Embryonic facial prominence (tissue), 1 donor: ENCODE measurements around the gene CCBE1.

Source experiments
- DNase-seq: peaks from one replicate; pipeline ENCODE4 v3.0.0-alpha.2; 2016; ENCODE audit errors: extremely low spot score

The CCBE1 gene

DNA sequence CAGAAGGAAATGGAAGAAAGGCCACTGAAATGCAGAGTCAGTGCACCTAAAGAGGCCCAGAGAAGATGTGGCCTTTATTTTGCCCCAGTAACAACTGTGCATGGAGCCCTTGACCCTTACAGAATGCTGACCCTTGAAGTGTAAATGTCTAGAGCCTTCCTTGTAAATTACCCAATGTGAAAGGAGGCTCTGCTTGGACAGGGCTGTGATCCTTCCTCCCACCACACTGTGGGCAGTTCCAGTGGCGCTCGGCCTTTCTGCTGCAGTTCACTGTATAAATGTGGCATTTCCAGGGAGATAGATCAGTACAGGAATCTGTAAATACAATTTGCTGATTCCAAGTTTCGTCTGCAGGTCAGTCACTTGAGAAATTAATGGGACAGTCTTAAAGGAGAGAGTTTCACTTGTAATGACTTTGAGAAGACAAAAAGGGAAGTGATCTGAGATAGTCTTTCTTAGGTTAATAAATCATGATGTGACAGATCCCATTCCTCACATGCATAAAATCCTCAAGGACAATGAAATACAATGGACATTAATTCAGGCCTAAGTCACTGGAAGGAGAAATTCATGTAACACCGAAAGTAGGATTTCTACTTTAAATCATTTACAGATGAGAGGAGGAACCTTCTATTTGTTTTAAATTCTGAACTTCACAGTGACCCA, 204.3 kb downstream of the CCBE1 start:
- DNase-seq, result no peak

DNA sequence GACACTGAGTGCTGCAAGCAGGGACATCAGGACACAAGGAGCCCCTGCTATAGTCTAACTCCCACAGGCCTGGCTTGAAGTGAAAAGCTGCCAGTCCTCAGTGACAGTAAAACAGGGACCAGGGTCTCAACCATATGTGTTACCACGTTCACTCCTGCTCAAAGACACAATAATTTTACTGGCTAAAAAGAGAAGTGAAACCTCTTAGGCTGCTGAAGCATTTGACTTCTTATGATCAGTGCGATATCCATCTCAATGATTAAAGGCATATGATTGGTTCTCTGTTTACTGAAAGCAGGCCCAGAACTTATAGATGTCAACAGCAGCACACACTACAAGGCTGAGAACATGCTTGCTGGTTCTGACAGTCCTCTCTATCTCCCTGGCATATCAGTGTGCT, 208.3 kb downstream of the CCBE1 start:
- DNase-seq, result no peak

DNA sequence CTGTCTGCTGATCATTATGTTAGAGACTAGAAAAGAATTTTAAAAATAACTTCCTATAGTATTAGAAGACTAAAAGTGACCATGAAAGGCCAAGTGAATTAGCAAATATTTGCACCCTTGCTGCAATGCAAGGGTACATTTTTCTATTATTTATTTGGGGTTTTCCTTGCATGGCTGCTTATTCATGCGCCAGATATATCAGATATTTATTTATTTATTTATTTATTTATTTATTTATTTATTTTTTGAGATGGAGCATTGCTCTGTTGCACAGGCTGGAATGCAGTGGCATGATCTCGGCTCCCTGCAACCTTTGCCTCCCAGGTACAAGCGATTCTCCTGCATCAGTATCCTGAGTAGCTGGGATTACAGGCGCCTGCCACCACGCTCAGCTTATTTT, 211.8 kb downstream of the CCBE1 start:
- no peak for DNase-seq

DNA sequence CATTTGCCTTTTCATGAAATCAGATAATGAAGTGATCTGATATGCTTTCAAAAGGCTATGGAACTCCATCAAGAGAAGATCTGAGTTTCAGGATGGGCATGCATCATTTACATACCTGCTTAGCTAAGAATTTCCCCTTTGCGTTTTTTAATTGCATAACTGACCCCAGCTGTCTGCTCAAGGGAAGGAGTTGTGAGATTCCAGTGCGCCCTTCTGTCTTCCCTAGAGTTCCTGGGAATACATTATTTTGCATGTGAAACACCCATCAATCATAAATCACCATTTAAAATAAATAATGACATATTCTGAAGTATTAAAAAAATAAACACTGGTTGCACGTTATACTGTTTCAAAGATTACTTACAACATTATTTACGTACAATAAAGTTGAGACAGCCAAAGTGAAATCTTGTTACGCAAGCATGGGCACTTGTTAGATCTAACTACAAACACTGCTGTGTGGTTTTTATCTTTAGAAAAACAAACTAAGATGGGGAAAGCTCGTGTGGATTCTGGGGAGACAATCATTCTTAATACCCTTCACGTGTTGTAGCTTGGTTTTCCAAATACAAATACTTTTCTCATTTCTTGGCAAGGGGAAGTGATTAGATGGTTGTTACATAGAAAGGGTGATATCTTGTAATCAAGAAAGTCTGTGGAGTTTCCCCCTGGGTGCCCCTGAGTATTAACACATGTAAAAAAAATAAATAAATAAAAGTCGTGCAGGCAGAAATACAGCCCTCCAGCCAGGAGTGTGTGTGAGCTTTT, 212.5 kb downstream of the CCBE1 start:
- no peak for DNase-seq

DNA sequence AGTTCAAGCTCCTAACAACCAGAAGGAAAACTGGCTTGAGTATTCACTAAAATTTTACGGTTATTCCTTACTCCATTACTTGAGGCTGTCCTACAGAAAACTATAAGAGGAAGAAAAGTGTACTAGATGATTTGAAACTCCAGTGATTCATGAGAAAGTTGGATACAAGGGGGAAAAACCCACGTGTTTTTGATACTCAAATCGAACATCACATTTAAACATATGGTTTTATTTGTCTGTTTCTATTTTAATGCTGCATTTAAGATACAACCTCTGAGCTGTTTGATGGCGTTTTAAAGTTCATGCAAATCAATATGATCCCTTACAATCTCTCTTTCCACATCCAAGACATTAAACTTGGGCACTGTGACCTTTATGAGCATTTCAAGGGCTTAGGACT, 213.1 kb downstream of the CCBE1 start:
- DNase-seq, result no peak

DNA sequence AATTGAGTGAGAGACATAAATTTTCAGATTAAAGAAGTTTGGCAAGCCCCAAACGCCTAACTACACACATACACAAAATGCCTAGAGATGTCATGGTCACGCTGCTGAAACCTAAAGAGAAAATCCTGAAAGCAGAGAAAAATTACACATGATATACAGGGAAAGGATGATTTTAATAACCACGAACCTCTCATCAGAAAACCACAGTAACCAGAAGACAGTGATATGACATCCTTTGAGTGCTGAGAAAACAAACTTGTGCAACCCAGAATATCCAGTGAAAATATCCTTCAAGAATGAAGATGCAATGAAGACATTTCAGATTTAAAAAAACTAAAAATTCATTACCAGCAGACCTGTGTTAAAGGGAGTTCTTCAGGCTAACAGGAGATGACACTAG, 215.8 kb downstream of the CCBE1 start:
- DNase-seq, result no peak

DNA sequence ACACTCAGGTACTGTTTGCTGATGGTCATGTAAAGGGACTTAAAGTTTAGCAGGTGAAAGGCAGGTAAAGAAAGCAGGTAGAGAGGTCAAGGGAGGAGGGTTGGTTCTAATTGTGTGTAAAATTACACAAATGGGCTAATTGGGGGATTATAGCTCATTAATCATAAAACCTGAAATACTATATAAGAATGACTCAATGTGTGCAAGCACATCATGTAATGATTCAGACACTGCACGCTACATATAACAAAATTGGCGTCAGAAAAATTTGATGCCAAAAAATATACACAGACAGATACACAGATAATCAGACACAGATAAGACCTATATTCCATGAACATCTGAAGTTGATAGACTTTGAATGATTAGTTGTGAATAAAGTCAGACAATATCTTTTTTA, 217.4 kb downstream of the CCBE1 start:
- no peak for DNase-seq

DNA sequence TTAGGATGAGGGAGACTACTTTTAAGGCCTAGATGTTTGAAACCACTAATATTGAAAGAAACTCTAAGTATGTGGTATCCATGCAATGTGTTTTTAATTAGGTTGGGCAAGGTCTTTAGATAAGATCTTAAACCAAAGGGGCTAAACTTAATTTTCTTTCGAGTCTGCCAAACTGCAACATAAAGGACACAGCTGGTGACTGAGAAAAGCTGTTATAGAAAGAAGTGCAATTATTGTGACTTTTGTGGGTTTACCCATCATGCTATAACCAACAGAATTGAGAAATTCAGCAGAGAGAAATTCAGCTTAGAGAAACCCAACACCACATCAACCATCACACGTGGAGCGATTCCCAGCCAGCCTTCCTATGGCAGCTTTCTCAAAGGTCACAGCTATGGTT, 218.6 kb downstream of the CCBE1 start:
- DNase-seq, result no peak

DNA sequence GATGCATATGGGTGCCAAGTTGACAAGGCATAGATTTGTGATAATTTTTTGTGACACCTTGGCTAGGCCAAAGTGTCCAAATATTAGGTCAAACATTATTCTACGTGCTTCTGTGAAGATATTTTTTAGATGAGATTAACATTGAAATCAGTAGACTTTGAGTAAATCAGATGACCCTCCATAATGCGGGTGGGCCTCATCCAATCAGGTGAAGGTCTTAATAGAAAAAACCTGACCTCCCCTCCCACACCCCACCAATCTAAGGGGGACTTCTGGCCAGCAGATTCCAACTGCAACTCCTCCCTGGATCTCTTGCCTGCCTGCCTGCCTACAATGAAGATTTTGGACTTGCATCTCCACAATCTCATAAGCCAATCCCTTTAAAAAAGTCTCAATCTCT, 219.4 kb downstream of the CCBE1 start:
- DNase-seq, result no peak

DNA sequence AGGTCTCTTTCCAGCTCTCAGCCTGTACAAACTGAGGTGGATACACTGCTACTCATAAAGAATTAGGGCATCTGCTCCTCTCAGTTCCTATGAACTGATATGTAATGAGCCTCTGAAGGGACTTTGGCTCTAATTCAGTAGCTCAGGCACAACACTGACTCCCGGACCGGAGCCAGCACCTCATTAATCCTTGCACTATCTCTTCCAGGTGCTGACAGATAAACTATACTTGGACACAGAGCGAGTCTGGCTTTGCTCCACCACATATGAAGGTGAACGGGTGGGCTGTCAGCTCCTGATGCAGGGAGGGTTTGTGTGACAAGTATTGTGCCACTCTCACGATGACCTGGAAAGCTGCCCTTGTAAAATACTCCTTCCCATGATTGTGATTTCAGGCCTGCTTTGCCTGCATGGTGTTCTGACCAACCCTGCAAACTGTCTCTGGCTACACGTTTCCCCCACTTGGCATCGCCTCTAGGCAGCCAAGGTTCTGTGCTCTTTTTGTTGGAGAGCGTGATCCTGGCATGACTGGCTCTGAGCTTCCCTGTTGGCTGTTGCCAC, 226.6 kb downstream of the CCBE1 start:
- no peak for DNase-seq

DNA sequence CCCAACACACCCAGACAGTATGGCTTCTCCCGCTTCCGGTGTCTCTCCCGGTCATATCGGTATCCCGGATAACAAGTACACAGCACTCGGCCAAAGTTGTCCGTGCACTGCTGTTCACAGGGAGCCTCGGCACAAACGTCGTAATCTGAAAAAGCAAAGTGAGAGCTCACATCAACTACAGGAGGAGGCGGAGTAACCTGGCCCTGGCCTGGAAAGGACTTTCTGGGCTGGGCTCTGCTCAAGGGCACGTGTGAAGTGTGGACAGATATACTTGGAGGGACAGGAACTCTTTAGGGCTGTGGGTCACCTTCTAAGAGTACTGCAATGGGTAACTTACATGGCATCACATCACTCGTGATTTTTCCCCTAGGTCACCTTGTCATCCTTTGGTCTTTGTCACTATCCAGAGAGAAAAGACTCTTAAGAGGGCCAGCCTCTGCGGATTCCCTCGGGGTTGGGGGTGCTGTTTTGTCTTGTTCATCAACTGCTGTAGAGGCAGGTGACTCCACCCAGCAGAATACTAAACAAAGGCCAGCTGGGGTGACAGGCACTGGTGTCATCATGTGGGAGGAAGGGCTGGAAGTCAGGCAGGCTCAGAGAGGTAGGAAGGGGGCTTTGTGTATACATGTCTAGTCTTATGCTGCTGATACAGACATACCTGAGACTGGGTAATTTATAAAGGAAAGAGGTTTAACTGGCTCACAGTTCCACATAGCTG, 227.6 kb downstream of the CCBE1 start:
- DNase-seq, result no peak

DNA sequence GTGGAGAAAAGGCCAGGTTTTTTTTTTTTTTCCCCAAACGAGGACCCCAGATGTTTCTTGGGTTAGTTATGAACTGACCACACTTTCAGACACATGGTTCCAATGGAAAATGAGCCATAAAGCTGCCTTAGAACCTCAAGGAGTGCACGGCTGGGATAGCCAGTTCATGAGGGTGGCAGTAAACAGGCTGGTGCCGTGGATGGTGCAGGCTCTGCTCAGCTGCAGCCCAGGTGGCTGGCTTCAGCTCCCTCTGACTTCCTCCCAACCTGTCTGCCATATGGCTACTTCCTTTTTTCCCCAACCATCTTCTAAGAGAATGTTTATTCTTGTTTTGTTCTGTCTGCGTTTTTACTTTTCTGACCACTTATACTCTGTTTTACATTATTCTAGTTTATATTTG, 228.4 kb downstream of the CCBE1 start:
- no peak for DNase-seq

DNA sequence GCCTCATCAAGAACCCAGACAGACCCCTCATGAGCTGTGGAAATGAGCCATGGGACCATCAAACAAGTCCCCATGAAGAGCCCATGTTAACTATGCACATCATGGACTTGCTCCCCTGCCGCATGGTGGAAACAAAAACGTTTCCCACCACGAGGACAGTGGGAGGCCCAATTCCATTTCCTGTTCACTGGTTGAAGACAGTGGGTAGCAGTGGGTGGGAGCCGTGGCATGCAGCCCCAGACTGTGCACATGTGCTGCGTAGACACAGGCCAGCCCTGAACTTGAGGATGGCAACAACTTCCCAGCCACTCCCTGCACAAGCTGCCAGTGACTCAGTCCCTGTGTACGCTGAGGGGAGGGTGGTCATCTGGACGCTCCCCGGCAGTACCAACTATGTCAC, 229.7 kb downstream of the CCBE1 start:
- DNase-seq, result no peak

DNA sequence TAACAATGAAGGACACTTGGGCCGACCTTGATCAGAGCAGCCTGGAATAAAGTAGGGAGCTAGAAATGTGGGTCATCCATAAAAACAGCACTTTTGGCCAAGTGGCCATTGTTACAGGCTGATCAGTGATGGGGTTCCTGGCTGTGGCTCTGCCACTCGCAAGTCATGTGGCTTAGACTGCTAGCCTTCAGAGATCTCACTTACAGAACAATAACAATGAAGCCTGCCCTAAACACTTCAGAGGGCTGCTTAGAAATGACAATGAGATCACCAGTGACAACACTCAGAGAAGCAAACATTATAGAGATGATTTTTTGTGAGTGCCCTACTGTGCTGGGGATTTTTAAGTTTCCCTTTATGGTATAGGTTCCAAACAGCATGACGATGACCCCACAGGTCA, 230.2 kb downstream of the CCBE1 start:
- no peak for DNase-seq

DNA sequence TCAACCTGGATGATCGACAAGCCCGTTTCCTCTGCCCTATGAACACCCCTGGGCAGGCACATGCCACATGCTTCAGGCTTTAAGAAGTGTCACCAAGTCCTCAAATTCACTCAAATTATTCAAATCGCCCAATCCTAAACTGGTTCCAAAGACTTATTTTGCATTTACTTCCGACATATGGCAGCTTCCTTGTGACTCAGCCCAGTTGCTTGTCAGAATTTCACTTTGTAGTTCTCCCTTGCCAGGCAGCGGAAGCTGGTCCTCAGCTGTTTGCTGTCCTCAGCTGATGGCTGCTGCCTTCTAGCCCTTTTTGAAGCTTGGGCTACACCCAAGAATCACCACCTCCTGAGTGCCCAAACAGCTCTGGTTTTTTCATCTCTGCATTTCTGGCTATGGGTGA, 232.7 kb downstream of the CCBE1 start:
- no peak for DNase-seq

DNA sequence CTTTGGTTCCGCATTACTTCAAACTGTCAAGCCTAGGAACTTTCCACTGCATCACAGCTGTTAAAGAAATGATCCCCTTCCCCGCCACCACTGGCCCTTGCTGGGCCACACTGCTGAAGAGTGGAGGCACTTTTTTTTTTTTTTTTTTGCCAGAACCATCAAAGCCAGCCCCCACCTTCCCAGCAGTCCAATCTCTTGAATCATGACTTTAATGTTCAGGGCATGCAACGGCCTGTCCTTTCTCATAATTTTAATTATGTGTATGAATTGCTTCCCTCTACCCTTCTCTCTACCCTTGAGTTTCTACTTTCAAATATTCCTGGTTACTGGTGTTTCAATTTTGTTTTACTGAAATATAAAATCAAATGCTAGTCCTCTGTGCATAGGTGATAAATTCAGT, 236.1 kb downstream of the CCBE1 start:
- no peak for DNase-seq

DNA sequence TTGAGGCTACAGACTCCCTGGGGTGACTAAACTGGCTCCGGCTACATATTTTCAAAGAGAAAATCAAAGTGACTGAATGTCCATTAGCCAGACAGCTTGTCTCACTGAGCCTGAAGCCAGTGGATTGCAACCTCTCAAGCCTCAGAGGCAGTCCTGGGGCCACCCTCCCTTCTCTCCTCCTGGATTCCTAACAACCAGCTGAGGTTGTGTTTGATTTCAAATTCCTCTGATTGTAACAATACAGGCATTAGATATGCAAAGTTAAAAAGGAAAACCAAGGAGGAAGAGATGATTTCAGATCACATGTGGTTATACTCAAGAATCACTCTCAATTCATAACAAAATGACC, 237.2 kb downstream of the CCBE1 start:
- no peak for DNase-seq

DNA sequence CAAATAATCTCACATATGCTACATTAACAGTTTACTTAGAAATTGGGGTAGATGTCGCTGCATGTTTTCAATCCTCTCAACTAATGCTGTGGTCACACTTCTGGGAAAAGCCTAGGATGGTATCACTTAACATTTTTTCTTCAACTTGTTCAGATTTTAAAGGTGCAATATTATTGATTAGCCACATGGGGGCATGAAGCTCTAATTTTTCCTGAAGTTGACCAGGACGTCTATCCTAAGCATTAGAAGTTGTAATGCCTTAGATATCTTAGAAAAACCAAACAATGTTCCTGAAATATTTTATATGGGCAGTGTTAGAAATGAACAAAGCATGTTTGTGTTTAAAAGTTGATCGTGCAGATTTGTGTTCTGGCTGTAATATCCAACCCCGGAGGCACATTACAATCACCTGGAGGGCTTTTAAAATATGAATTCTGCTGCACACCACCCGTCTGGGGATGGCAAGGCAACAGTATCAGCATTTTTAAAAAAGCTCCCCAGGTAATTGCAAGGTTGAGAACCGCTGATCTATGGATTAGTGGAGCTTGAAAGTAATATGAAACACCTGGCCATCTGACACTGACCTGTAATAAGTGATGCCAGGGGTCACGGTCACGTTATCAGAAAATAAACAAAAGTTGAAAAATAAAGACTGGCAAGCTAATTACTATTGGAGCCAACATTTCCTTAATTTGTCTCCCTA, 237.7 kb downstream of the CCBE1 start:
- peak; percentile 56 for DNase-seq

DNA sequence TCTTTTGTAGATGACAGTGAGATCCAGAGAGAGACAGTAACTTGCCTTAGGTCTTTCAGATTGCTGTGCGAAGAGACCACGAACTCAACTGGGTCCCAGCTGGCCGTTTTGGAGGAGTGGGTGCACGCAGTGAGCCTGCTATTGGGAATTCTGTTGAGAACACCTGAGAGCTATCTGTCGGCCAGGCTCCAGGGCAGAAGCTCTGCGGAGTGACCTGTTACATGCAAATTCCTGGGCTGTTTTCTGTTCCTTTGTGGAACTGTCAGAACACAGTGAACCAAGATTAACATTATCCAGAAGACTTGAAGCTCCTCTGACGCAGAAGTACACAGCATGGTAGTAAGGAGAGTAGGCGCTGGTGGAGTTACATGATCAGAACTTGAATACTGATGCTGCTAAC, 238.6 kb downstream of the CCBE1 start:
- DNase-seq, result no peak

DNA sequence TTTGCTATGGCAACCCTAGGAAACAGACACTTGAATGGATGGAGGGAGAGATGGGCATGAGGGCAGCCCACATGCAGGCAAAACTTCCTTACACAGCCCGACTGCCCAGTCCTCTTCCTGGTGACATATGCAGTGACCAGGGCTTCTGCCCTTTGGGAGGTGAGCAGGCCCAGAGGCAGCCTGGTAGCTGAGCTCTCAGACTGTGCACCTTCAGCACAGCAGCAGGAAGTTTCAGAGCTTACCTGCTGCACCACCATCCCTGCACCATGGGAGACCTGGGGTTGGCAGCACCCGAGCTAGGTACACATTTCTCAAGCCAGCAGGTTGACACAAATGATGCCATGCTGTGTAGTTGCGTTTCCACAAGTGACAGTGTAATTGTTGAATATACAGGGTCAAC, 240.6 kb downstream of the CCBE1 start:
- no peak for DNase-seq

DNA sequence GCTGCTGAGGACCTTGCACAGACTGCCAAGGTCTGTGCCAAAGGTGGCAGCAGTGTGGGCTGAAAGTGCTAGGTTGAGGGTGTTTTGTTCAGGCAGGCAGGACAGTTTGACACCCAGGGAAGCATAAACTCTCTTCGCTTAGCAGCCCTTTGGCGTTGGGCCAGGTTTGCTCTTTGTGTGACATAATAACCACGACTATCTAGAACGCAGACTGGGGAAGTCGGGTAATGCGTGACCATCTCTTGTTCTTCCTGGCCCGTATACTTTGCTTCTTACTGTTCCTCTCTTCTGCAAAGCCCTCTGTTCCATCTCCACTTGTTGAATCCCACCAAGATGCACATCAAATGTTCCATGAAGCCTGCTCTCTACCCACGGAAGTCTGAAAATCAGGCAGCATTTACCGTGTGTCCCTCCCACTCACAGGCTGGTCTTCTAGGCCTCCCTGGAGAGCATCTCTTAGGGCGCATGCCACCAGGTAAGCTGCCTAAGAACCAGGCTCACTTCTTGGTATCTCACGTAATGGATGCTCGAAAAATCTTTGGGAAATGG, 241.4 kb downstream of the CCBE1 start:
- DNase-seq, result no peak
